ENCODE data around the gene H6PD.

H6PD gene

DNA sequence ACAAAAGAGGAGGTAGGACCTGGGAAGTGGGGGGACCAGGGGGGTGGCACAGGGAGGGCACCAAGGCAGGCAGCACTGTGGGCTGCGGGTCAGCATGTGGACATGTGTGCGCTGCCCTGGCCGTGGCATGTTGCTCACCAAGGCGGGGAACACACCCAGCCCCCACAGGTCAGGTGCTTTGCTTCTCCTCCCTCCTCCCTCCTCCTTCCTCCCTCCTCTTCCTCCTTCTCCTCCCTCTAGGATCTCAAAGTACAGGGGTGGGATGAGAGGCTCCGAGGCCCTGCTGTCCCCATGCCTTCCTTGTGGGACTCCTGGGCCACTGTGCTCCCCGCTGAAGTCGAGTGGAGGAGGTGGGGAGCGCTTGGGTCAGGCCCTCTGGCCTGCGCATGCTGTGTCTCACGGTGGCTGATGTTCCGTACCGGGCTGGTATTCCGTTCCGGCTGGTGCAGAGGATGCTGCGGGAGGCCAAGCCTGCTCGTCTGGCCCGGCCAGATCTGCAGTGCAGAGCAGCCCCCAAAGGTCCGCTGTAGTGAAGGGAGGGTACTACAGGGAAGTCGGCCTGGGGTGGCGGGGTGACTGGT, 84.7 kb downstream of the H6PD start:
- no peak for DNase-seq (ENCODE audit: low spot score)

DNA sequence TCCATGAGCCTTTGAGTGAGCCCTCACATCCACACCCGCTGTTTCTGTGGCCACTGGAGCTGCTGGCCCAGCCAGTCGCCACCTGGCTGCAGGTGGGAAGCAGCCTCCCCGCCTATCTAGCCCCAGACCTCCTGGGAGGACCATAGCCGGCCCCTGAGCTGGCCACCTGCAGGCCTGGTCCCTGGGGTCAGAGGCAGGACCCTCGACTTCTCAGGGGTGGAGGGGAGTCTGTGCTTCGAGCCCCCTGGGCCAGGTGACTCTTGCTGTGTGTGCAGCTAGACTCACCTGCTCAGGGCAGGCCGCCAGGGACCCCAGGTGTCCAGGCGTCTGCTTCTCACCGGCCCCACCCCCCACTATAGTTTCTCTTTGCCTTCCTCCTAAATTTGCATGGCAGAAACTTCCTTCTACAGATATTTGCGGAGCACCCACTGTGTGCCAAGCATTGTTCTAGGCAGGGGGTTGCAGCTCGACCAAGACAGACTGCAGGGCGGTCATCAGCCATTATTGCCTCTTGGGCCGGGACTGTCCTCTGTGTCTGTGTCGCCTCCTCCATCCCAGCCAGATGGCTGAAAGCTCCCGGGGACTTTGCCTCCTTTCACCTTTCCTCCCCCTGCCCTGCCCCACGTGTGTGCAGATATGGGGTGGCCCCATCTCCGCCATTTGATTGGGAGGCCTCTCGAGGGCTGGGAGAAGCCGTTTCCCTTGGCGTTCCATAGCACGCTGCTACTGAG, 85.4 kb downstream of the H6PD start:
- DNase-seq (ENCODE audit: low spot score) = no peak
